HepG2 (cell line): ENCODE results near the gene FERMT2. TPM values are rescaled to one million over a fixed set of nuclear protein-coding genes. Genes with fewer than 3 reads are reported as not detected.
A peak's percentile ranks its signal among the peaks of the same experiment; 100 is the strongest.
"Not testable (repeated sequence)": the region's sequence is repeated elsewhere in the genome, so short reads cannot be mapped to it uniquely, and the experiment has no call there.

Experiments
- ATAC-seq: fragments of 200-7000 bp; cut with Tn5 transposase; 3 replicates; pipeline ENCODE4 v1.9.1; 2020; ENCODE audit warnings: mild to moderate bottlenecking, moderate library complexity
- BruUV-seq: library from RNA; stranded (reverse); fragments of 400-500 nt; replicated peaks from 2 replicates; lab custom pipeline; 2021; lab: Mats Ljungman, UMichigan
- CTCF ChIA-PET: fragments of 300-600 bp; formaldehyde crosslinking; extraction: SDS; loops from one replicate; lab custom pipeline; 2021; ENCODE audit warnings: low total read pairs, inconsistent platforms, low intra/inter-chr PET ratio; lab: Yijun Ruan, JAX
- POLR2A ChIA-PET: fragments of 350-600 bp; sonication (Branson Sonifier 250); formaldehyde crosslinking; loops from one replicate; lab custom pipeline; 2020; ENCODE audit warnings: antibody characterized with exemption, inconsistent platforms; lab: Yijun Ruan, JAX
- DNase-seq: peaks from one replicate; pipeline ENCODE4 v3.0.0-alpha.2; 2015; ENCODE audit warnings: low spot score
- FAIRE-seq: peaks from 3 replicates; lab custom pipeline; 2011; peaks lifted over from hg19 to GRCh38; lab: Jason Lieb, UNC
- H2AFZ ChIP-seq: one replicate; pipeline ENCODE4 v1.6.1; 2011; ENCODE audit warnings: low read length, inconsistent platforms
- H3K27ac ChIP-seq: fragments of 300-600 bp; 3 replicates; pipeline ENCODE4 v1.8.0; 2011; ENCODE audit warnings: mixed run types, mild to moderate bottlenecking, mixed read lengths, low read length, inconsistent platforms; ENCODE audit not compliant: insufficient read depth; ENCODE audit errors: extremely low read length
- H3K27me3 ChIP-seq, 2 experiments: fragments of 200-600 bp in 1 of 2; 2 replicates in 1 of 2; 3 replicates in 1 of 2; pipeline versions ENCODE4 v1.6.0 to v1.8.0; 2011; ENCODE audit warnings: low read length in 2 of 2, mild to moderate bottlenecking in 2 of 2, moderate library complexity in 2 of 2, inconsistent platforms in 1 of 2; ENCODE audit not compliant: insufficient read depth in 2 of 2, control insufficient read depth in 1 of 2
- H3K36me3 ChIP-seq, 2 experiments: fragments of 200-600 bp in 1 of 2; replicated peaks in 1 of 2; 2 replicates in 1 of 2; 3 replicates in 1 of 2; pipeline versions ENCODE4 v1.5.1 to v1.8.0; 2011; ENCODE audit warnings: low read length in 2 of 2, inconsistent platforms in 1 of 2; ENCODE audit not compliant: insufficient read depth in 2 of 2, control insufficient read depth in 1 of 2
- H3K4me1 ChIP-seq: 2 replicates; pipeline ENCODE4 v1.5.1; 2012; ENCODE audit warnings: low read length, inconsistent platforms; ENCODE audit not compliant: insufficient read depth
- H3K4me2 ChIP-seq: 2 replicates; pipeline ENCODE4 v1.6.0; 2011; ENCODE audit warnings: low read depth, low read length, inconsistent platforms
- H3K4me3 ChIP-seq, 3 experiments: fragments of 200-600 bp in 1 of 3; sonication (generic), shearing (Covaris generic) in 1 of 3; replicated peaks in 1 of 3; 2 replicates each; pipeline ENCODE4 v1.5.1; 2011 to 2016; ENCODE audit warnings: low read length in 3 of 3, inconsistent platforms in 2 of 3, low read depth in 2 of 3, mild to moderate bottlenecking in 2 of 3, control low read depth in 1 of 3, mixed read lengths in 1 of 3; ENCODE audit not compliant: insufficient read depth in 1 of 3
- H3K79me2 ChIP-seq: one replicate; pipeline ENCODE4 v1.6.1; 2011; ENCODE audit warnings: low read length, inconsistent platforms; ENCODE audit not compliant: insufficient read depth
- H3K9ac ChIP-seq: 2 replicates; pipeline ENCODE4 v1.6.0; 2011; ENCODE audit warnings: mild to moderate bottlenecking, low read depth, low read length, inconsistent platforms; ENCODE audit not compliant: insufficient read depth
- H3K9me3 ChIP-seq: 2 replicates; pipeline ENCODE4 v1.5.1; 2012; ENCODE audit warnings: mild to moderate bottlenecking, low read length
- H4K20me1 ChIP-seq: 2 replicates; pipeline ENCODE4 v1.6.0; 2011; ENCODE audit warnings: inconsistent platforms, mild to moderate bottlenecking, low read length, moderate library complexity; ENCODE audit not compliant: insufficient read depth
- CEBPB ChIP-seq: IDR thresholded peaks from 2 replicates; pipeline ENCODE4 v1.6.1; 2011; ENCODE audit warnings: low read depth, low read length, improper control_type of control experiment, borderline replicate concordance
- STAT5B ChIP-seq: sonication (generic); formaldehyde crosslinking; IDR thresholded peaks from 2 replicates; pipeline ENCODE4 v1.4.0; 2020; ENCODE audit warnings: missing genetic modification reagents
- WGBS: methylation state at CpG from one replicate; pipeline ENCODE4 v1.1.6; 2017; ENCODE audit warnings: low lambda C conversion rate; 5-methylcytosine and 5-hydroxymethylcytosine counted together
- in situ Hi-C: cut with HindIII; loops from 2 replicates; pipeline ENCODE4 v1.10.0; 2017; ENCODE audit warnings: low pct_unique_long_range_greater_than_20kb; ENCODE audit not compliant: extremely low pct_ligation_motif_present
- intact Hi-C: fragments of 100-400 bp; cut with micrococcal nuclease; formaldehyde crosslinking; loops from one replicate; pipeline ENCODE4 v1.10.0; 2022; ENCODE audit not compliant: unreplicated experiment
- polyA plus RNA-seq, 8 experiments: library from polyadenylated mRNA; depleted of rRNA in 3 of 8; stranded (reverse) in 7 of 8; unstranded in 1 of 8; fragments of >200 nt; fragmentation: Illumina TruSeq in 4 of 8; extraction: Trizol in 4 of 8; gene quantifications; 2 replicates each; pipeline versions ENCODE4 v1.2.1 to v1.2.3, GENCODE V29; 2011 to 2016; ENCODE audit warnings: low read depth in 4 of 8, missing spikeins in 1 of 8, mixed read lengths in 1 of 8; ENCODE audit not compliant: insufficient read depth in 1 of 8
- total RNA-seq, 5 experiments: library from RNA; depleted of rRNA; stranded (reverse); fragments of >200 nt; fragmentation: Illumina TruSeq; extraction: Trizol; gene quantifications; 2 replicates each; pipeline ENCODE4 v1.2.3, GENCODE V29; 2016; ENCODE audit warnings: low read depth in 1 of 5

FERMT2 gene
- total and polyA plus RNA-seq, 2 of the 13 experiments (the other 11 are each of a cell fraction or from before 2014, with no cell fraction given): 36.2 to 60.4 TPM

DNA sequence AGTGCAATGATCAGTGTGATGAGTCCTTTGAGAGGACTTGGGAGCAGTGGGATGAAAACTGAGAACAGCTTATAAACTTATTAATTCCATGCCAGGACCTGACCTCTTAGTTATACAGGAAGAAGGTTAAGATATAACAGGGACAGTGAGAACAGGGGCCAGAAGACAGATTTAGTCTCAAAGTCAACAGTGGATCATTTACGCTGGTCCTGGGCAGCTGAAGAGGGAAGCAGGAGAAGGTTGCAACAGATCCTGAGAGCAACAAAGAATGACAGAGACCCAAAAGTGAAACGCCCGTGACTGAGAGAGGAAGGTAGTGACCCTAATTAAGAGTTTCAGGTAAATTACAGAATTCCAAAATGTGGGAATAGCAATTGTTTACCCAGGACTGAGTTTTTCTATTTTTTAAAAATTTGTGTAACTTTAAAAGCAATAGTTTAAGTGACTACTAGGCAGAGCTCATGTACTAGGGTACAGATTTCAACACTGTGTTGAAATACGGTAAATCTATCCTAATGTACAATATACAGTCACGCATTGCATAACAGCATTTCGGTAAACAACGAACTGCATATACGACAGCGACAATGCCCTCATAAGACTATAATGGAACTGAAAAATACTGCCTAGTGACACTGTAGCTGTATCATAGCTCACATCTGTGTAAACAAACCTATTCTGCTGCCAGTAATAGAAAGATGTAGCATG, 81.8 kb downstream of the FERMT2 start:
- no peaks in the 10 kb centered on the region for H3K79me2 ChIP-seq
- CTCF ChIA-PET: no interaction called here
- H4K20me1 ChIP-seq: no peaks in the 10 kb centered on the region
- no peaks in the 10 kb centered on the region for H3K4me1 ChIP-seq
- WGBS: 83% methylated on average over 9 of the region's 9 CpGs
- H3K9ac ChIP-seq: no peak overlapping the region
- peaks cover 30 to 64% of the 10 kb centered on the region in 2 experiments for H3K36me3 ChIP-seq
- H3K4me2 ChIP-seq: no peak overlapping the region
- no peaks in the 10 kb centered on the region for H3K27me3 ChIP-seq
- no TSS peak for BruUV-seq
- DNase-seq: no peak
- H2AFZ ChIP-seq: no peak overlapping the region
- no peak for FAIRE-seq
- TF ChIP-seq CEBPB (peak; percentile 49; the same call in 1 of the 2 replicates), STAT5B (CRISPR knock-in tag) (no peak)
- TF ChIP-seq, all 625 proteins: peak for 1
- Histone ChIP-seq H3K27ac (peak overlapping the region; percentile 23), H3K9me3 (no peaks in the 10 kb centered on the region), H3K4me3 (no peak overlapping the region)
- intact Hi-C loops: no loop called here
- no peak; the same call in 2 of the 3 replicates for ATAC-seq
- in situ Hi-C loops: no loop called here
- POLR2A ChIA-PET: interaction anchor here (1.0 kb wide), 1 partner anchor 16 kb away, joined by 3 read pairs; no protein-coding TSS in a partner anchor

DNA sequence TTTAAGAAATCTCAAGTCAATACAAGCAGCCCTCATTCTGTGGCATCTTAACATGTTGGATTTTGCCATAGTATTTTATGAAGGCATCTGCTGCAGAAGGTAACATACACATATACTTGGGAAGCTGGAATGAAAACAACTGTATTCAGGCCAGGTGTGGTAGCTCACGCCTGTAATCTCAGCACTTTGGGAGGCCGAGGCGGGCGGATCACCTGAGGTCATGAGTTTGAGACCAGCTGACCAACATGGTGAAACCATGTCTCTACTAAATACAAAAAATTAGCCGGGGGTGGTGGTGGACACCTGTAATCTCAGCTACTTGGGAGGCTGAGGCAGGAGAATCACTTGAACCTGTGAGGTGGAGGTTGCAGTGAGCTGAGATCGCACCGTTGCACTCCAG, 86.0 kb downstream of the FERMT2 start:
- H3K27ac ChIP-seq, intact Hi-C loops, H3K9me3 ChIP-seq, in situ Hi-C loops, ATAC-seq, POLR2A ChIA-PET, FAIRE-seq, H4K20me1 ChIP-seq, DNase-seq, CTCF ChIA-PET, BruUV-seq, H3K9ac ChIP-seq, H3K79me2 ChIP-seq, H3K27me3 ChIP-seq, H2AFZ ChIP-seq, H3K4me2 ChIP-seq, H3K4me1 ChIP-seq, H3K4me3 ChIP-seq: not testable (repeated sequence)
- H3K36me3 ChIP-seq: peaks cover 15 to 51% of the 10 kb centered on the region in 2 experiments
- WGBS: 97% methylated on average over 7 of the region's 7 CpGs
